Thyroid gland (tissue), 4 donors: ENCODE measurements around the gene TRAPPC4.
"Not testable (repeated sequence)": the region's sequence is repeated elsewhere in the genome, so short reads cannot be mapped to it uniquely, and the experiment has no call there.

Source experiments
- POLR2A ChIP-seq, 2 donors: fragments of 450-650 bp; IDR thresholded peaks; one replicate each; pipeline ENCODE4 v1.6.1; 2017; ENCODE audit warnings: antibody characterized with exemption in 2 of 2, mild to moderate bottlenecking in 2 of 2, moderate library complexity in 1 of 2
- TF ChIP-seq, protein P1 (sequence below), 6 experiments: fragments of 200-600 bp in 3 of 6; fragments of 450-650 bp in 3 of 6; sonication (generic) in 3 of 6; IDR thresholded peaks; one replicate each; pipeline ENCODE4 v1.5.1; 2016 to 2019; ENCODE audit warnings: antibody characterized with exemption in 6 of 6, mild to moderate bottlenecking in 2 of 6, inconsistent platforms in 1 of 6, moderate library complexity in 1 of 6

DNA sequence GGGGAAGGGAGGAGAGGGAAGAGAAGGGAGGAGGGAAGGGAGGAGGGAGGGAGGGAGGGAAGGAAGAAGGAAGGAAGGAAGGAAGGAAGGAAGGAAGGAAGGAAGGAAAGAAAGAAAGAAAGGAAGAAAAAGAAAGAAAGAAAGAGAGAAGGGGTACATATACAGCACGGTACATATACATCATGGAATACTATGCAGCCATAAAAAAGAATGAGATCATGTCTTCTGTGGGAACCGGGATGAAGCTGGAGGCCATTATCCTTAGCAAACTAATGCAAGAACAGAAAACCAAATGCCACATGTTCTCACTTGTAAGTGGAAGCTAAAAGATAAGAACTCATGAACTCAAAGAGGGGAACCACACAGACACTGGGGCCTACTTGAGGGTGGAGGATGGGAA lies 49.1 kb upstream of the TRAPPC4 start:
- TF ChIP-seq, protein P1, sequence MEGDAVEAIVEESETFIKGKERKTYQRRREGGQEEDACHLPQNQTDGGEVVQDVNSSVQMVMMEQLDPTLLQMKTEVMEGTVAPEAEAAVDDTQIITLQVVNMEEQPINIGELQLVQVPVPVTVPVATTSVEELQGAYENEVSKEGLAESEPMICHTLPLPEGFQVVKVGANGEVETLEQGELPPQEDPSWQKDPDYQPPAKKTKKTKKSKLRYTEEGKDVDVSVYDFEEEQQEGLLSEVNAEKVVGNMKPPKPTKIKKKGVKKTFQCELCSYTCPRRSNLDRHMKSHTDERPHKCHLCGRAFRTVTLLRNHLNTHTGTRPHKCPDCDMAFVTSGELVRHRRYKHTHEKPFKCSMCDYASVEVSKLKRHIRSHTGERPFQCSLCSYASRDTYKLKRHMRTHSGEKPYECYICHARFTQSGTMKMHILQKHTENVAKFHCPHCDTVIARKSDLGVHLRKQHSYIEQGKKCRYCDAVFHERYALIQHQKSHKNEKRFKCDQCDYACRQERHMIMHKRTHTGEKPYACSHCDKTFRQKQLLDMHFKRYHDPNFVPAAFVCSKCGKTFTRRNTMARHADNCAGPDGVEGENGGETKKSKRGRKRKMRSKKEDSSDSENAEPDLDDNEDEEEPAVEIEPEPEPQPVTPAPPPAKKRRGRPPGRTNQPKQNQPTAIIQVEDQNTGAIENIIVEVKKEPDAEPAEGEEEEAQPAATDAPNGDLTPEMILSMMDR (IDR thresholded peaks at IDR 0.05) = not testable (repeated sequence)
- not testable (repeated sequence) for TF ChIP-seq POLR2A (IDR thresholded peaks at IDR 0.05)
